VCaP (cell line): Measurements from ENCODE around the gene NRM.

Experiments used
- H3K27ac ChIP-seq: fragments of 450-650 bp; 2 replicates; pipeline ENCODE4 v1.5.1; 2017
- CTCF ChIP-seq: fragments of 450-650 bp; conservative IDR thresholded peaks from 2 replicates; pipeline ENCODE4 v1.5.1; 2017; ENCODE audit warnings: mild to moderate bottlenecking, moderate library complexity

The NRM gene

GRCh38 chr6:30657454-30657853 lies 33.3 kb downstream of the NRM start:
- no peak for TF ChIP-seq CTCF
- no peak overlapping the region for H3K27ac ChIP-seq

- no peak for TF ChIP-seq CTCF
- no peak overlapping the region for H3K27ac ChIP-seq
These were observed 34.3 kb downstream of the NRM start for GRCh38 chr6:30656513-30656912.

DNA sequence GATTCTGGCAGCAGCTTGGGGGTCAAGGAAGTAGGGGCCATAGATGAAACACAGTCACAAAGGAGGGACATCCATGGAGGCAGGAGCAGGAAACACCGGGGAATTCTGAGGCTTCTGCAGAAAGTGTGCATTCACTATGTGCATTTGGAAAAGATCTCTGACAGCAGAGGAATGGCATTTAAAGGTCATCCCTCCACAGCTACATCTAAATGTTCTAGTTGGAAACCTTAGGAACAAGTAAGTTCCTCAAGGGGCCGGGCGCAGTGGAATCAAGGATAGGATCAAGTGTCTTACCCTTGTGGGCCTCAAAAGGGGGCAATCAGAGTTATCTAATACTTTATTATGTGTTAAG lies 35.1 kb downstream of the NRM start:
- no peak for TF ChIP-seq CTCF
- H3K27ac ChIP-seq = no peak overlapping the region

DNA sequence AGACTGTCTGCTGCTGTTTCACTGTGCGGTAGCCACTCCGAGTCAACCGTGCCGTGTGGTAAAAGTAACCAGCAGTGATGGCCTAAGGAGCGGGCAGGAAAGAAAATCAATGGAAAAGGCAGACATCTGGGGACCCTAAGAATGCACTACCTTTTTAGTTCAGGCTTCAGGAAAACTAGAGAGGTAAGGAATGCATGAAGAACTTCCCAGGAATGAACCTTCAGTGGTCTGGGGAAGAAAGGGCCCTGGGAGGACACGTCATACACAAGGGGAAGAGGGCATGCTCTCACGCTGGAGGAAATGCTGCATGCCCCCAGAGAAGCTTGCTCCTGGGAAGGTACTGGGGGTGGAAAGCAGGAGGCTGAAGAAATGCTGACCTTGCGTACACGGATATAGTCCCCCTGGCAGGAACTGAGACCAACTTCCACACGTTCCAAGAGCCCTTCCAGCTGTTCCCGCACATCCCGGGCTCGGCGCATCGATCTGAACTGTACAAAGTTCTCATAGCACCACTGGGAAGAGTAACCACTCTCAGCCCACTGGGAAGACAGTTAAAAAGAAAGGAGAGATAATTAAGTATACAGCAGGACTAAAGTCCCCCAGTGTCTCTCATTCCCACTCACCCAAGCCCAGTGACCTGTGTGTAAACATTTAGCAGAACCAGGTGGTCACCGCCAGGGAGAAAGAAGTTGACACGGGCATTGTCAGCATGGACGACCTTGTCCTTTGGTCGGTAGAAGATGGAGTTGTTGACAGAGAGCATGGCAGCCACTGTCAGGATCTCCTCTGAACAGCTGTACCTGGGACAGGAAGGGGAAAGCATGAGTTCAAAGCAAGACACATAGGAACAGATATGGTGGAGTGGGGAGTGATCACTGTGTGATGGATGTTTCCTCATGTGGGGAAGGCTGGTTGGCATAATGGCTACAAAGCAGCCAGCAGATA lies 35.7 kb downstream of the NRM start:
- no peak for TF ChIP-seq CTCF
- H3K27ac ChIP-seq = no peak overlapping the region

GRCh38 chr6:30651143-30651542 lies 39.6 kb downstream of the NRM start:
- TF ChIP-seq CTCF = no peak
- no peak overlapping the region for H3K27ac ChIP-seq

DNA sequence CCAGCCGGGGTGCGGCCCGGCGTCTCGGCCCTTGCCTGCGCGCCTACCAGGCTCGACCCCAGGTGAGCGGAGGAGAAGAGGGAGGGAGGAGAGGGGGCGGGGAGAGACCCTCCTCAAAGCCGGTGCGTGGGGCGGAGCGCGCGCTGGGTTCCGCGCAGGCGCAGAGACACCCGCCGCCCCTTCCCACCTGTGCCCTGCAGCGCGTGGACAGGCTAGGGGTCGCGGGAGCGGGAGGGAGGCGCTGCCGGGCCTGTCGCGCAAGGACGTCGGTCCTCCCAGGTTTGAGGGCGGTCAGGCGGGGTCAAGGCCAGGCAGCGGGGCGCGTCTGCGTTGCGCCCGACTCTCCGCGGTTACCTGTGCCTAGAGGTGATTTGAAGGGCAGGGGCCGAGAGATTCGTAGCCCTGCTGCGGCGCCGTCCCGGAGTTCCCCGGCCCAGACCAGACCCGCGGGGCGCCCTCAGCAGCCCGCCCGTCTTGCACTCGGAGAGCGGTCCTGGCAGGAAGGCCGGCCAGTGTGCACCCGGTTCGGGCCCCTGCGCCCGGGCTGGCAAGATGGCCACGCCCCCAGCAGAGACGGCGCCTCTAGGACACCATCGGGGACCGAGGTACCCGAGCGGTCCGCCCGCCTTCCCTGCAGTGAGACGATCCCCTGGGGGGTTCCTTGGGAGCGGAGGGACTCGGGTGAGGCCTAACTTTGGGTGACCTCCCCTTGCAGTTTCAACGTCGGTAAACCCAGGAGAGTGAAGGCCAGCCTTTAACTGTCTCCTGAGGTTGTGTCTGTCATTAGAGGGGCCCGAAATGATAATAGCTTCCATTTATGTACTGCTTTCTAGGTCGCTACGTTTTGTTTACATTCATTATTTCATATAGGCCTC lies 43.3 kb downstream of the NRM start:
- H3K27ac ChIP-seq = peak overlapping the region; percentile 94
- TF ChIP-seq CTCF = no peak
